DMS79 (cell line): ENCODE results near the gene TLK1.
"Not testable (repeated sequence)": the region's sequence is repeated elsewhere in the genome, so short reads cannot be mapped to it uniquely, and the experiment has no call there.

Experiments
- DNase-seq: peaks from one replicate; lab custom pipeline; 2025; lab: John Stamatoyannopoulos, UW

The TLK1 gene

GRCh38 chr2:171083451-171083850 is 77.2 kb downstream of the TLK1 start:
- no peak for DNase-seq

GRCh38 chr2:171081649-171082111 is 79.0 kb downstream of the TLK1 start:
- no peak for DNase-seq

- DNase-seq = no peak
Measured at GRCh38 chr2:171080607-171081006, 80.1 kb downstream of the TLK1 start.

- DNase-seq = not testable (repeated sequence)
Measured at GRCh38 chr2:171076422-171076821, 84.3 kb downstream of the TLK1 start.

GRCh38 chr2:171072164-171072563 is 88.5 kb downstream of the TLK1 start:
- DNase-seq = no peak

GRCh38 chr2:171069286-171069956 is 91.3 kb downstream of the TLK1 start:
- DNase-seq = no peak

GRCh38 chr2:171066110-171066509 is 94.6 kb downstream of the TLK1 start:
- DNase-seq = no peak

- DNase-seq = no peak
Measured at GRCh38 chr2:171057575-171057974, 103.1 kb downstream of the TLK1 start.

GRCh38 chr2:171056307-171056706 is 104.4 kb downstream of the TLK1 start:
- DNase-seq = no peak

- no peak for DNase-seq
Measured at GRCh38 chr2:171049691-171050090, 111.0 kb downstream of the TLK1 start.

GRCh38 chr2:171046048-171046560 is 114.6 kb downstream of the TLK1 start:
- no peak for DNase-seq

GRCh38 chr2:171044416-171044815 is 116.3 kb downstream of the TLK1 start:
- no peak for DNase-seq

GRCh38 chr2:171042253-171042969 is 118.3 kb downstream of the TLK1 start:
- DNase-seq = no peak

- no peak for DNase-seq
Measured at GRCh38 chr2:171036532-171036931, 124.2 kb downstream of the TLK1 start.

GRCh38 chr2:171034315-171034714 is 126.4 kb downstream of the TLK1 start:
- no peak for DNase-seq

GRCh38 chr2:171025214-171025613 is 135.5 kb downstream of the TLK1 start:
- no peak for DNase-seq

- no peak for DNase-seq
Measured at GRCh38 chr2:171018522-171018921, 142.2 kb downstream of the TLK1 start.

- no peak for DNase-seq
Measured at GRCh38 chr2:171016125-171016524, 144.6 kb downstream of the TLK1 start.

GRCh38 chr2:171013851-171014250 is 146.8 kb downstream of the TLK1 start:
- no peak for DNase-seq

- DNase-seq = no peak
Measured at GRCh38 chr2:171009386-171009785, 151.3 kb downstream of the TLK1 start.

- no peak for DNase-seq
Measured at GRCh38 chr2:171008550-171009205, 152.0 kb downstream of the TLK1 start.

GRCh38 chr2:171004833-171005232 is 155.9 kb downstream of the TLK1 start:
- no peak for DNase-seq

GRCh38 chr2:171004363-171004762 is 156.3 kb downstream of the TLK1 start:
- DNase-seq = no peak
